GM03348 (cell line): ENCODE data around the gene ANKRD23.
"Not testable (repeated sequence)": the region's sequence is repeated elsewhere in the genome, so short reads cannot be mapped to it uniquely, and the experiment has no call there.

Experiments
- DNase-seq: peaks from one replicate; pipeline ENCODE4 v3.0.0; 2012; ENCODE audit warnings: low spot score

Gene ANKRD23

DNA sequence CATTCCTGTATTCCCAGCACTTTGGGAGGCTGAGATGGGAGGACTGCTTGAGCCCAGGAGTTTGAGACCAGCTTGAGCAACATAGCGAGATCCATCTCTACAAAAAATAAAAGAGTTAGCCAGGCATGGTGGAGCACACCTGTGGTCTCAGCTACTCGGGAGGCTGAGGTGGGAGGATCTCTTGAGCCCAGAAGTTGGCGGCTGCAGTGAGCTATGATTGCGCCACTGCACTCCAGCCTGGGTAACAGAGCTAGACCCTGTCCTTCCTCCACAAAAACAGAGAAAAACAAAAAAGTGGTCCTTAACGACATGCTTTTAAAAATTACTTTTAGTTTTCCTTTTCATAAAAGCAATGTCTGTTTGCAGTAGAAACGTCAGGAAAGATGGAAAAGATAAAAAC, 47.3 kb downstream of the ANKRD23 start:
- not testable (repeated sequence) for DNase-seq

DNA sequence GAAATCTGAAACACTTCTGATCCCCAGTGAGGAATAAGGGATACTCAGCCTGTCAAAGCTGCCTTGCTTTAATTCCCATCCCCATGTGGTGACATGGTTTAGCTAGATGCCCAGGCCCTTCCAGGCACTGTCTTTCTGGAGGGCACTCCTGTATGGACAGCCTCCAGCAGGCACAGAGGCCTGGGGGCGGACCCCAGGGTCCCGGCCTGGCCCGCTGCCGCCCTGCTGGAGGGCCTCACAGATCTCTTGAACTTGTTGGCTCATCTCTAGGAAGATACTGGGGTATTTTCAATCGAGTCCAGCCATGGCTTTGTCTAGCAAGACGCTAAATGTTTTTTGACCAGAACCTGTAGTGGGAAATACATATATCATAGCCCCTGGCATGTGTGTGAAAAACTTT, 48.7 kb downstream of the ANKRD23 start:
- DNase-seq: no peak

DNA sequence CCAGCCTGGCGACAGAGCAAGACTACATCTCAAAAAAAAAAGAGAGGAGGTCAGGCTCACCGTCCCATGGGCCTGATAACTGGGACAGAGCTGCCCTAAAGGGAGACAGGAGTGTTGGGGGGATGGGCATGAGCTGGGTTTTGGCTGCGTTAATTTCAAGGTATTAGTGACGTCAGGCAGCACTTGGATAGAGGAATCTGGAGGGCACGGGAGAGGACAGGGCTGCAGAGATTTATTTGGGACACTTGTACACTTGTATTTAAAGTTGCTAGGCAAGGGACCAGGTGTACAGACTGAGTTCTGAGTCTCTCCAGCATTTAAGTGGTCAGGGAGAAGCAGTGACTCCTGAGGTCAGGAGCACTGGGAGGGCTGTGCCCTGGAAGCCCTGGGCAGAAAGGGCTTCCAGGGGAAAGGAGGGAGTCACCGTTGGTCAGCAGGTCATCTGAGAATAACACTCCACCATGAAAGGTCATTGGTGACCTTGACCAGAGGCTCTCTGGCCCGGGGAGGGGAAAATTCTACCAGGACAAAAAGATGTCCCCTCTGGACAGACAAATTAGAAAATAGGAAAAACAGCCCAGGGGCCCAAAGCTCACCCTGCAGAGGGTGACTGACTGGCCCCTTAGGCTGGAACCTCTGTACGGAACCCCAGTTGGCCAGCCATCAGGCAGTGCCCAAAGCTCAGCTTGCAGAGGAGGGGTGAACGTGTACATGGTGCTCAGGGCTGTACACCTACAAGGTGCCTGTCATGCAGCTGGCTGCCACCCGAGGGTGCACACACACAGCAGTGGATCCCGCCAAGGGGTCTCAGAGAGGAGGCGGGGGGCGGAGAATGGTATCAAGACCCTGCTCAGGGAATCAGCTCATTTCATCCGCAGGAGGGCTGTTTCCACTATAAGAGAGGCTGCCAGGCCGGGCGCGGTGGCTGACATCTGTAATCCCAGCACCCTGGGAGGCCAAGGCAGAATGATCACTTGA, 50.8 kb downstream of the ANKRD23 start:
- DNase-seq: no peak

DNA sequence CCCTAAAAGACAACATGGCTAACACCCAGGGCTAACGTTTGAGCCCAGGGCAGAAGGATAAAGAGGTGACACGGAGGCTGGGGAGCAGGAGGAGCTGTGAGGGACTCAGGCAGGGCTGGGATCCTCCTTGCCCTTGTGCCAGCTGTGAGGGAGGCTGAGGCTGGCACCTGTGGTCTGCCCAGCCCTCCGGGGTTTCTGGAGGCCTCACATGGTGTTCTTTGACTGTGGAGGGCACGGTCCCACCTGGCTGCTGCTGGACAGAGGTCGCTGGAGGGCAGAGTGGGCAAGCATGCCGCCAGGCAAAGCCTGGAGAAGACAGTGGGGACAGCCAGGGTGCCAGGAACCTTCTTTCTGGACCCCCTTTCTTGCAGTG, 54.6 kb downstream of the ANKRD23 start:
- DNase-seq: no peak

DNA sequence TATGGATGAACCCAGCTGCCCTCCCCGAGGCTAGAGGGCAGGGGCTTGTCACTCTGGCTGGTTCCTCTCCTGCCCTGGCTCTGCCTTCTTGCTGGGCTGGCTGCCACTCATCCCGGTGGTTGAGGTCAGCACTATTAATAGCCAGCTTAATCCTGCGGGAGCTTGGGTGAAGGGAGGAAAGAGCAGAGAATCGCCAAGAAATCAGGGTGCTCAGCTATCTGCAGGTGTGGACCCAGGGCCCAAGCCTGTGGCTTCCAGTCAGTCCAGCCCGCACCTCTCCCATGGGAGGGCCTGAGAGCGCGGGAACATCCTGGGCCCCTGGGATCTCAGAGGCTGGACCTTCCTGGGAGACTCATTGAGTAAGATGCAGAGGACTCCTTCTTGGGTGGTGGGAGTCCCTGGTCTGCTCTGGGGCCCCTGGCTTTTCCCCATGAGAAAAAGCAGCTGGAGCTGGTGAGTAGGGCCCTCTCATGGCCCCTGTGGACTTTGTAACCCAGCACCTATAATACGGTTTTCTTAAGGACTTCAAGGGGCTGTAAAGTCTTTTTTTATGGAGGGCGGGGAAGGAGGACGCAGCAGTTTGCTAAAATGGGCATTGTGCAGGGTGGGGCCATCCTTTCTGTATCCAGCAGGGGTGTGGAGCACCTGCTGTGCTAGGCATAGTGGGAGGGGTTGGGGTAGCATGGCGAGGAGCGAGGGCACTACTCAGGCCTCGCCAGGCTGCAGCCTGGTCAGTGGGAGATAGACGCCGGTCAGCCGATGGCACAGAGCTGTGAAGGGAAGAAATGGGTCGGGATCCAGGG, 55.2 kb downstream of the ANKRD23 start:
- peak; percentile 31 for DNase-seq
